PC-3 (cell line): ENCODE results near the gene PRDM15.

Source experiments
- CTCF ChIP-seq: fragments of 300-600 bp; sonication (generic); conservative IDR thresholded peaks from 2 replicates; pipeline ENCODE4 v1.5.1; 2017; ENCODE audit warnings: antibody characterized with exemption, low read depth, mild to moderate bottlenecking, low read length
- EZH2phosphoT487 ChIP-seq: fragments of 300-600 bp; sonication (generic); IDR thresholded peaks from 2 replicates; pipeline ENCODE4 v1.6.1; 2018; ENCODE audit warnings: mild to moderate bottlenecking, antibody characterized with exemption, low read length, borderline replicate concordance

GRCh38 chr21:41881051-41881450 is 1.9 kb upstream of the PRDM15 start:
- no peak for TF ChIP-seq CTCF
- TF ChIP-seq EZH2phosphoT487: no peak
